ENCODE data around the gene VPS37B. TPM values are rescaled to one million over a fixed set of nuclear protein-coding genes. Genes with fewer than 3 reads are reported as not detected.
"Not testable (repeated sequence)": the region's sequence is repeated elsewhere in the genome, so short reads cannot be mapped to it uniquely, and the experiment has no call there.

Gene VPS37B, protein sequence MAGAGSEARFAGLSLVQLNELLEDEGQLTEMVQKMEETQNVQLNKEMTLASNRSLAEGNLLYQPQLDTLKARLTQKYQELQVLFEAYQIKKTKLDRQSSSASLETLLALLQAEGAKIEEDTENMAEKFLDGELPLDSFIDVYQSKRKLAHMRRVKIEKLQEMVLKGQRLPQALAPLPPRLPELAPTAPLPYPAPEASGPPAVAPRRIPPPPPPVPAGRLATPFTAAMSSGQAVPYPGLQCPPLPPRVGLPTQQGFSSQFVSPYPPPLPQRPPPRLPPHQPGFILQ
- 13.8 TPM for total RNA-seq (ENCODE audit: unreplicated experiment)
- long read RNA-seq, partial matches to known transcripts: 1 of 2 reads
- long read RNA-seq, other reads (novel, unspliced or antisense): 1 of 2 reads

DNA sequence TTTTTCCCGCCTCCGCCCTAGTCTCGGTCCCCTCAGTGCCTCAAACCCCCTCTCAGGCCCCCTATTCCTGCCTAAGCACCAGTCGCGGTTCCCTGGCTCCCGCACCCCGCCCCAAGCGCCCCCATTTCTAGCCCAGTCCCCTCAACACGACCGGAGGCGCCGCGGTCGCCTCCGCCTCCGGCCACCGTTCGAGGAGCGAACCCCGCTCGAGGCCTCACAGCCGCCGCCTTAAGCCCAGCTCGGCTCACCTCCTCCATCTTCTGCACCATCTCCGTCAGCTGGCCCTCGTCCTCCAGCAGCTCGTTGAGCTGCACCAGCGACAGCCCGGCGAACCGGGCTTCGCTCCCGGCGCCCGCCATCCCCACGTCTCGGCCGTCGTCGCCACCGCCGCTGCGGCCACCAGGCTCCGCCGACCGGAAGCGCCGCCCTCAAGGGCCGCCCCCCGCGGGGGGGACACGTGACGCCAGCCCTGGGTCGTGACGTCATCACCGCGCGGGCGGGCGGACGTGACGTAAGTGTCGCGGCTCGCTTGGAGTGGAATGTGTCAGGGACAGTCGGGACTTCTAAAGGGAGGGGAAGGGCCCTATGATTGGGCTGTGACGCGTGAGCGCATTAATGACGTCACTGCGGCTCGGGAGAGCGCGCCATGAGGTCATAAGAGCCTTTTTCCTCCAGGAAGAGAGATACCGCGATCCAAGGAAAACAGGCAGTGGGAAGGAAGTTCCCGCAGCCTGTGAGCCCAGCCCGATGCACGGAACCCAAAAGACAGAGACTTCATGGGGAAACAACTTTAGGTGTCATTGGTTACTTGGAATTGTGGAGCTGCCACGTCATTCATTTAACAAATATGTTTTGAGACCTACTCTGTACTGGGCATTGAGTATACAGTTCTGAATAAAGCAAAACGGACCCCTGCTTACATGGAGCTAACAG, at the start of gene VPS37B:
VPS37B (minus strand) TSS at position 421 of the 933 bp plus-strand sequence; CDS start at position 359, 62 bp downstream.
- Mint-ChIP-seq H3K4me3 (ENCODE audit: unreplicated experiment) (peak within 1 kb of the TSS; percentile 90), H3K27me3 (ENCODE audit: unreplicated experiment) (peaks cover 10% of the 10 kb centered on the region), H3K27ac (ENCODE audit: unreplicated experiment) (peak within 1 kb of the TSS; percentile 78), H3K36me3 (ENCODE audit: low read depth, unreplicated experiment) (peaks cover 6% of the 10 kb centered on the region), H3K4me1 (ENCODE audit: unreplicated experiment) (peaks cover 31% of the 10 kb centered on the region), H3K9me3 (ENCODE audit: unreplicated experiment) (no peaks in the 10 kb centered on the region)
- peak; percentile 77 for DNase-seq (ENCODE audit: low spot score)
- TF ChIP-seq CTCF (IDR thresholded peaks at IDR 0.05; ENCODE audit: unreplicated experiment): no peak

GRCh38 chr12:122944605-122945592, 49.0 kb upstream of the VPS37B start:
- TF ChIP-seq CTCF (IDR thresholded peaks at IDR 0.05; ENCODE audit: unreplicated experiment): no peak
- H3K9me3 Mint-ChIP-seq (ENCODE audit: unreplicated experiment): no peaks in the 10 kb centered on the region
- H3K27ac Mint-ChIP-seq (ENCODE audit: unreplicated experiment): no peak overlapping the region
- no peak overlapping the region for H3K4me3 Mint-ChIP-seq (ENCODE audit: unreplicated experiment)
- DNase-seq (ENCODE audit: low spot score): no peak
- peaks cover 4% of the 10 kb centered on the region for H3K36me3 Mint-ChIP-seq (ENCODE audit: low read depth, unreplicated experiment)
- H3K4me1 Mint-ChIP-seq (ENCODE audit: unreplicated experiment): peaks cover 7% of the 10 kb centered on the region
- H3K27me3 Mint-ChIP-seq (ENCODE audit: unreplicated experiment): peaks cover 1% of the 10 kb centered on the region

- H3K36me3 Mint-ChIP-seq (ENCODE audit: low read depth, unreplicated experiment): peaks cover 4% of the 10 kb centered on the region
- no peak for TF ChIP-seq CTCF (IDR thresholded peaks at IDR 0.05; ENCODE audit: unreplicated experiment)
- H3K4me3 Mint-ChIP-seq (ENCODE audit: unreplicated experiment): no peak overlapping the region
- peaks cover 7% of the 10 kb centered on the region for H3K4me1 Mint-ChIP-seq (ENCODE audit: unreplicated experiment)
- peak overlapping the region; percentile 7 for H3K27ac Mint-ChIP-seq (ENCODE audit: unreplicated experiment)
- H3K27me3 Mint-ChIP-seq (ENCODE audit: unreplicated experiment): peaks cover 1% of the 10 kb centered on the region
- DNase-seq (ENCODE audit: low spot score): no peak
- no peaks in the 10 kb centered on the region for H3K9me3 Mint-ChIP-seq (ENCODE audit: unreplicated experiment)
Measured at GRCh38 chr12:122943196-122943595, 47.3 kb upstream of the VPS37B start.

GRCh38 chr12:122942637-122943036, 46.7 kb upstream of the VPS37B start:
- Mint-ChIP-seq H3K27me3 (ENCODE audit: unreplicated experiment) (no peaks in the 10 kb centered on the region), H3K4me3 (ENCODE audit: unreplicated experiment) (no peak overlapping the region), H3K4me1 (ENCODE audit: unreplicated experiment) (peaks cover 7% of the 10 kb centered on the region), H3K9me3 (ENCODE audit: unreplicated experiment) (no peaks in the 10 kb centered on the region), H3K36me3 (ENCODE audit: low read depth, unreplicated experiment) (peaks cover 4% of the 10 kb centered on the region), H3K27ac (ENCODE audit: unreplicated experiment) (no peak overlapping the region)
- DNase-seq (ENCODE audit: low spot score): no peak
- no peak for TF ChIP-seq CTCF (IDR thresholded peaks at IDR 0.05; ENCODE audit: unreplicated experiment)

DNA sequence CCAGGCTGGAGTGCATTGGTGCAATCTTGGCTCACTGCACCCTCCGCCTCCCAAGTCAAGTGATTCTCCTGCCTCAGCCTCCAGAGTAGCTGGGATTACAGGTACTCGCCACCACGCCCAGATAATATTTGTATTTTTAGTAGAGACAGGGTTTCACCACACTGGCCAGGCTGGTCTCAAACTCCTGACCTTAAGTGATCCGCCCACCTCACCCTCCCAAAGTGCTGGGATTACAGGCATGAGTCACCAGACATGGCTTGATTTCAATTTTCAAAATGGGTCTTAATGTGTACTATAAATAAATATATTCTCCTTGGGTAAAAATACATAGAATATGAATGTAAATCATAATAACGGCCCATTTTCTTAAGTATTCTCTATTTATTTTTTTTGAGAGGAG, 45.4 kb upstream of the VPS37B start:
- H3K27ac Mint-ChIP-seq (ENCODE audit: unreplicated experiment); H3K4me3 Mint-ChIP-seq (ENCODE audit: unreplicated experiment); H3K9me3 Mint-ChIP-seq (ENCODE audit: unreplicated experiment); H3K27me3 Mint-ChIP-seq (ENCODE audit: unreplicated experiment); H3K36me3 Mint-ChIP-seq (ENCODE audit: low read depth, unreplicated experiment); H3K4me1 Mint-ChIP-seq (ENCODE audit: unreplicated experiment); DNase-seq (ENCODE audit: low spot score): not testable (repeated sequence)
